ENCODE data around the gene PRM3. TPM values are rescaled to one million over a fixed set of nuclear protein-coding genes. Genes with fewer than 3 reads are reported as not detected.

The PRM3 gene
- polyA plus RNA-seq, 1 donor (not counting 4 experiments of a cell fraction or from before 2014, with no cell fraction given), result not detected

DNA sequence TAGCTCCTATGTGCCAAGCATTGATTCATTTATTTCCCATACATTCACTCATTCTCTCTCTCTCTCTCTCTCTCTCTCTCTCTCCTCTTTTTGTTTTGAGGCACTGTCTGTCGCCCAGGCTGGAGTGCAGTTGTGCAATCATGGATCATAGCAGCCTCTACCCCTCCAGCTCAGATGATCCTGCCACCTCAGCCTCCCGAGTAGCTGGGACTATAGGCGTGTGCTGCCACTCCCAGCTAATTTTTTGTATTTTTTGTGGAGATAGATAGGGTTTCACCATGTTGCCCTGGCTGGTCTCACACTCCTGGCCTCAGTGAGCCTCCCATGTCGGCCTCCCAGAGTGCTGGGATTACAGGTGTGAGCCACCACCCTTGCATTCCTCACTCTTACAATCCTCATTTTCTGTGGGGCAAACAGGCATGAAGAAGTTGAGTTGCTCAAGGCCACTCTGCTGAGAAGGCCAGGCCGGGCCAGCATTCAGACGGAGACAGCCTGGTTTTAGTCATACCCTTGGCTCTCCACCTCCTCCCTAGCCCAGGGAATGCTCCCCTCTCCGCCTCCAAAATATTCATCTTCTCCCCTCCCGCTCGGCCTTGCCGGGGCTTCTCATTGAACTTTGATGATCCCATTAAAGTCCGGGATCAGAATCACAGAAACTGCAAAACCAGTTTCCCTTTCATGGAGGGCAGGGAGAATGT is 3.6 kb upstream of the PRM3 start:
- H3K9me3 ChIP-seq (ENCODE audit: control insufficient read depth, low read depth, low read length), result no peaks in the 10 kb centered on the region
- peaks cover 3% of the 10 kb centered on the region for H3K27me3 ChIP-seq (ENCODE audit: control insufficient read depth, extremely low read depth, insufficient read depth, low read length)
- FAIRE-seq, result no peak
- no peaks in the 10 kb centered on the region for H4K20me1 ChIP-seq (ENCODE audit: control insufficient read depth, extremely low read depth, insufficient read depth, low read length)
- H3K4me1 ChIP-seq (ENCODE audit: control insufficient read depth, extremely low read depth, insufficient read depth, low read length), result peaks cover 5% of the 10 kb centered on the region
- H3K9me1 ChIP-seq (ENCODE audit: control insufficient read depth, extremely low read depth, insufficient read depth, low read length), result no peaks in the 10 kb centered on the region
- no peaks in the 10 kb centered on the region for H3K79me2 ChIP-seq (ENCODE audit: control insufficient read depth, insufficient read depth, low read length)
- no peak overlapping the region for H3K4me2 ChIP-seq (ENCODE audit: control insufficient read depth, extremely low read depth, insufficient read depth, low read depth, low read length)
- H3K4me3 ChIP-seq (ENCODE audit: control insufficient read depth in 2 of 3, extremely low read depth in 1 of 3, insufficient read depth in 2 of 3, low read depth in 1 of 3, low read length in 3 of 3), result no peak overlapping the region
- no peaks in the 10 kb centered on the region for H3K36me3 ChIP-seq (ENCODE audit: control insufficient read depth in 2 of 2, extremely low read depth in 1 of 2, insufficient read depth in 2 of 2, low read length in 2 of 2)
- TF ChIP-seq, protein P1, sequence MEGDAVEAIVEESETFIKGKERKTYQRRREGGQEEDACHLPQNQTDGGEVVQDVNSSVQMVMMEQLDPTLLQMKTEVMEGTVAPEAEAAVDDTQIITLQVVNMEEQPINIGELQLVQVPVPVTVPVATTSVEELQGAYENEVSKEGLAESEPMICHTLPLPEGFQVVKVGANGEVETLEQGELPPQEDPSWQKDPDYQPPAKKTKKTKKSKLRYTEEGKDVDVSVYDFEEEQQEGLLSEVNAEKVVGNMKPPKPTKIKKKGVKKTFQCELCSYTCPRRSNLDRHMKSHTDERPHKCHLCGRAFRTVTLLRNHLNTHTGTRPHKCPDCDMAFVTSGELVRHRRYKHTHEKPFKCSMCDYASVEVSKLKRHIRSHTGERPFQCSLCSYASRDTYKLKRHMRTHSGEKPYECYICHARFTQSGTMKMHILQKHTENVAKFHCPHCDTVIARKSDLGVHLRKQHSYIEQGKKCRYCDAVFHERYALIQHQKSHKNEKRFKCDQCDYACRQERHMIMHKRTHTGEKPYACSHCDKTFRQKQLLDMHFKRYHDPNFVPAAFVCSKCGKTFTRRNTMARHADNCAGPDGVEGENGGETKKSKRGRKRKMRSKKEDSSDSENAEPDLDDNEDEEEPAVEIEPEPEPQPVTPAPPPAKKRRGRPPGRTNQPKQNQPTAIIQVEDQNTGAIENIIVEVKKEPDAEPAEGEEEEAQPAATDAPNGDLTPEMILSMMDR (optimal IDR thresholded peaks at IDR 0.05 in 1 of 3, IDR thresholded peaks at IDR 0.05 in 1 of 3, conservative IDR thresholded peaks at IDR 0.05 in 1 of 3; ENCODE audit: extremely low read depth in 1 of 3, insufficient read depth in 2 of 3, low read length in 3 of 3), result no peak
- TF ChIP-seq EZH2 (IDR thresholded peaks at IDR 0.05; ENCODE audit: low read length), result no peak
- no peak overlapping the region for H2AFZ ChIP-seq (ENCODE audit: control insufficient read depth, low read length)
- dilution Hi-C loops (cut with MboI; ENCODE audit: extremely low pct_ligation_motif_present, low sequenced_read_pairs), result no loop called here
- H3K27ac ChIP-seq (ENCODE audit: control insufficient read depth, insufficient read depth, low read length), result no peak overlapping the region
- no peak for DNase-seq (ENCODE audit: low read depth, low spot score)
- no peak overlapping the region for H3K9ac ChIP-seq (ENCODE audit: control insufficient read depth, extremely low read depth, insufficient read depth, low read length)

DNA sequence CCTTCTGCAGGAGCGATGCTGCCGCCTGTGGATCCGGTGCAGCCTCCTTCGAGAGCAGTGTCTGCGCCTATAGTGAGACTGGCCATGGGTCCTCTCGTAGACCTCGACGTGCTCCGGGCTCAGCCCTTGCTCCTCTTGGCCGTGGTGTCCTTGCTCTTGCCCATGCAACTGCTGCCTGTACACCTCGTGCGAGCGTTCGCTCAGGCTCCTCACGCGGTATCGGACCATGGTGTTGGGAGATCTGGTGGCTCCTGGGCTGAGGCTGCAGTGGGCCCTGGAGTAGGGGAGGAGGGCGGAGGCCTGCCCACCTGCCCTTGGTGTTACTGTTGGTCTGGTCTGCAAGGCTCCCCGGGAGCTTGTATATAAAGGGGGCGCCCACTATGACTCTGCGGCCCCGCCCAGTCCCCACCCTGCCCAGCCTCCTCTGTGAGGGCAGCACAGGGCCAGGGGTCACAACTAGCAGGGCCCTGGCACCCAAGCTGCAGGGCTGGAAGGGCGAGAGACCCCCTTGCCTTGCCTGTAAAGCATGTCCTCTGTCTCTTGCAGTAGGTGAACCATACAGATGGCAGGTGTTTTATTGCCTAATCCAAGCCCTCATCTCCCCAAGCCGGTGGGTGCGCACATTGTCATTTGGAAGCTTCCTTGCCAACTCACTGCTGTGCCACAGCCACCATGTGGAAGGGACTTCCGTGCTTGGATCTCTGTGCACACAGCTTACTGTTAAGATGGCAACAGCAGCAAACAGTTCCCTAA is 2.9 kb upstream of the PRM3 start, which contains the start of gene PRM2:
PRM2 (minus strand) TSS at position 338 of the 753 bp plus-strand sequence; CDS start at position 228, 110 bp downstream.
- H2AFZ ChIP-seq (ENCODE audit: control insufficient read depth, low read length), result no peak within 1 kb of the TSS
- H3K27ac ChIP-seq (ENCODE audit: control insufficient read depth, insufficient read depth, low read length), result no peak within 1 kb of the TSS
- DNase-seq (ENCODE audit: low read depth, low spot score), result no peak
- FAIRE-seq, result no peak
- H3K4me2 ChIP-seq (ENCODE audit: control insufficient read depth, extremely low read depth, insufficient read depth, low read depth, low read length), result no peak within 1 kb of the TSS
- TF ChIP-seq EZH2 (IDR thresholded peaks at IDR 0.05; ENCODE audit: low read length), result no peak
- TF ChIP-seq, protein P1 (optimal IDR thresholded peaks at IDR 0.05 in 1 of 3, IDR thresholded peaks at IDR 0.05 in 1 of 3, conservative IDR thresholded peaks at IDR 0.05 in 1 of 3; ENCODE audit: extremely low read depth in 1 of 3, insufficient read depth in 2 of 3, low read length in 3 of 3), result no peak
- no peaks in the 10 kb centered on the region for H3K36me3 ChIP-seq (ENCODE audit: control insufficient read depth in 2 of 2, extremely low read depth in 1 of 2, insufficient read depth in 2 of 2, low read length in 2 of 2)
- peaks cover 3% of the 10 kb centered on the region for H3K27me3 ChIP-seq (ENCODE audit: control insufficient read depth, extremely low read depth, insufficient read depth, low read length)
- dilution Hi-C loops (cut with MboI; ENCODE audit: extremely low pct_ligation_motif_present, low sequenced_read_pairs), result no loop called here
- no peak within 1 kb of the TSS for H3K9ac ChIP-seq (ENCODE audit: control insufficient read depth, extremely low read depth, insufficient read depth, low read length)
- no peaks in the 10 kb centered on the region for H3K9me3 ChIP-seq (ENCODE audit: control insufficient read depth, low read depth, low read length)
- no peaks in the 10 kb centered on the region for H4K20me1 ChIP-seq (ENCODE audit: control insufficient read depth, extremely low read depth, insufficient read depth, low read length)
- peaks cover 5% of the 10 kb centered on the region for H3K4me1 ChIP-seq (ENCODE audit: control insufficient read depth, extremely low read depth, insufficient read depth, low read length)
- no peaks in the 10 kb centered on the region for H3K79me2 ChIP-seq (ENCODE audit: control insufficient read depth, insufficient read depth, low read length)
- no peak within 1 kb of the TSS for H3K4me3 ChIP-seq (ENCODE audit: control insufficient read depth in 2 of 3, extremely low read depth in 1 of 3, insufficient read depth in 2 of 3, low read depth in 1 of 3, low read length in 3 of 3)
- no peaks in the 10 kb centered on the region for H3K9me1 ChIP-seq (ENCODE audit: control insufficient read depth, extremely low read depth, insufficient read depth, low read length)

All from keratinocyte (primary cell).